Endothelial cell of umbilical vein (primary cell): ENCODE results near the gene GLI3.

Experiments
- CTCF ChIP-seq, 2 donors: IDR thresholded peaks; 1 replicate in 1 of 2; 2 replicates in 1 of 2; pipeline ENCODE4 v1.5.1; 2011; ENCODE audit warnings: low read length in 2 of 2, mild to moderate bottlenecking in 2 of 2, moderate library complexity in 2 of 2, control low read depth in 1 of 2, inconsistent platforms in 1 of 2, low read depth in 1 of 2; ENCODE audit not compliant: insufficient read depth in 1 of 2; ENCODE audit errors: extremely low read depth in 1 of 2
- EZH2 ChIP-seq: IDR thresholded peaks from 2 replicates; pipeline ENCODE4 v1.6.1; 2012; ENCODE audit warnings: borderline replicate concordance, low read depth, mild to moderate bottlenecking, moderate library complexity, low read length, inconsistent platforms; ENCODE audit not compliant: severe bottlenecking
- MAX ChIP-seq: IDR thresholded peaks from 2 replicates; pipeline ENCODE4 v1.6.1; 2011; ENCODE audit not compliant: insufficient read depth, insufficient read length
- POLR2A ChIP-seq: IDR thresholded peaks from 2 replicates; pipeline ENCODE4 v1.6.1; 2012; ENCODE audit warnings: low read depth, mild to moderate bottlenecking, control low read depth, low read length

- TF ChIP-seq CTCF (IDR thresholded peaks at IDR 0.05; ENCODE audit: extremely low read depth in 1 of 2, insufficient read depth in 1 of 2, low read depth in 1 of 2, low read length in 2 of 2) (no peak), POLR2A (no peak), EZH2 (no peak), MAX (no peak)
Observed at GRCh38 chr7:42106562-42106961, 130.4 kb downstream of the GLI3 start.
